ENCODE measurements around the gene GJB5.
"Not testable (repeated sequence)": the region's sequence is repeated elsewhere in the genome, so short reads cannot be mapped to it uniquely, and the experiment has no call there.

Gene GJB5

GRCh38 chr1:34754964-34755637 lies at the start of gene GJB5:
Gene GJB5, plus strand, starts transcription at chr1:34755047. Its CDS starts 2,284 bp downstream, at chr1:34757331.
- no peak for DNase-seq

GRCh38 chr1:34705077-34705476 lies 49.8 kb upstream of the GJB5 start:
- DNase-seq: no peak

GRCh38 chr1:34708106-34708505 lies 46.7 kb upstream of the GJB5 start:
- no peak for DNase-seq

- no peak for DNase-seq
These were observed 45.3 kb upstream of the GJB5 start for GRCh38 chr1:34709547-34709946.

- no peak for DNase-seq
These were observed 44.0 kb upstream of the GJB5 start for GRCh38 chr1:34710812-34711211.

- no peak for DNase-seq
These were observed 43.4 kb upstream of the GJB5 start for GRCh38 chr1:34711485-34711884.

GRCh38 chr1:34712007-34712688 lies 42.7 kb upstream of the GJB5 start:
- no peak for DNase-seq

- DNase-seq: no peak
These were observed 41.4 kb upstream of the GJB5 start for GRCh38 chr1:34713443-34713842.

- DNase-seq: no peak
These were observed 40.5 kb upstream of the GJB5 start for GRCh38 chr1:34714386-34714785.

GRCh38 chr1:34715139-34715538 lies 39.7 kb upstream of the GJB5 start:
- DNase-seq: no peak

- no peak for DNase-seq
These were observed 33.6 kb upstream of the GJB5 start for GRCh38 chr1:34721241-34721640.

- DNase-seq: no peak
These were observed 33.0 kb upstream of the GJB5 start for GRCh38 chr1:34721646-34722355.

GRCh38 chr1:34726861-34727260 lies 28.0 kb upstream of the GJB5 start:
- DNase-seq: no peak

GRCh38 chr1:34730485-34730884 lies 24.4 kb upstream of the GJB5 start:
- DNase-seq: no peak

GRCh38 chr1:34732831-34733230 lies 22.0 kb upstream of the GJB5 start:
- DNase-seq: not testable (repeated sequence)

- DNase-seq: no peak
These were observed 18.2 kb upstream of the GJB5 start for GRCh38 chr1:34736692-34737091.

- not testable (repeated sequence) for DNase-seq
These were observed 17.6 kb upstream of the GJB5 start for GRCh38 chr1:34737236-34737635.

- no peak for DNase-seq
These were observed 15.2 kb upstream of the GJB5 start for GRCh38 chr1:34739613-34740012.

- DNase-seq: no peak
These were observed 14.5 kb upstream of the GJB5 start for GRCh38 chr1:34740161-34740868.

GRCh38 chr1:34742667-34743270 lies 12.1 kb upstream of the GJB5 start:
- DNase-seq: peak; percentile 51 to 68

- DNase-seq: no peak
These were observed 11.1 kb upstream of the GJB5 start for GRCh38 chr1:34743775-34744174.

GRCh38 chr1:34744851-34745250 lies 10.0 kb upstream of the GJB5 start:
- DNase-seq: no peak

GRCh38 chr1:34745666-34746065 lies 9.2 kb upstream of the GJB5 start:
- no peak for DNase-seq

Data from NCI-H1930 (cell line).